Spinal cord (tissue), 10 donors: ENCODE results near the gene PPP1R3D. TPM values are rescaled to one million over a fixed set of nuclear protein-coding genes. Genes with fewer than 3 reads are reported as not detected.

Source experiments
- DNase-seq, 6 donors: peaks; one replicate each; pipeline versions ENCODE4 v3.0.0 to v3.0.0-alpha.2; 2013 to 2015; ENCODE audit warnings: low spot score in 6 of 6, low read depth in 4 of 6
- H3K27ac ChIP-seq: one replicate; pipeline ENCODE4 v1.5.1; 2013; ENCODE audit warnings: low read depth, low read length, control low read depth
- H3K27me3 ChIP-seq: one replicate; pipeline ENCODE4 v1.6.1; 2013; ENCODE audit warnings: low read length; ENCODE audit not compliant: control insufficient read depth, insufficient read depth
- H3K36me3 ChIP-seq: one replicate; pipeline ENCODE4 v1.6.1; 2013; ENCODE audit warnings: low read length; ENCODE audit not compliant: control insufficient read depth, insufficient read depth
- H3K4me1 ChIP-seq: one replicate; pipeline ENCODE4 v1.6.1; 2013; ENCODE audit warnings: low read length; ENCODE audit not compliant: control insufficient read depth, insufficient read depth
- H3K4me3 ChIP-seq: one replicate; pipeline ENCODE4 v1.5.1; 2013; ENCODE audit warnings: low read depth, low read length, control low read depth
- H3K9me3 ChIP-seq: one replicate; pipeline ENCODE4 v1.6.1; 2013; ENCODE audit warnings: low read length; ENCODE audit not compliant: control insufficient read depth, insufficient read depth
- WGBS: methylation state at CpG from one replicate; pipeline ENCODE4 v1.1.5; 2013; ENCODE audit warnings: missing lambda C conversion rate; ENCODE audit not compliant: insufficient coverage; 5-methylcytosine and 5-hydroxymethylcytosine counted together
- polyA plus RNA-seq, 2 donors: library from polyadenylated mRNA; unstranded; fragments of 120-200 nt; gene quantifications; one replicate each; pipeline ENCODE4 v1.2.1, GENCODE V29; 2013; ENCODE audit not compliant: insufficient read length in 2 of 2
- total RNA-seq, 2 donors: library from RNA; depleted of rRNA in 1 of 2; stranded (reverse); fragments of 120-200 nt in 1 of 2; fragments of >200 nt in 1 of 2; gene quantifications; one replicate each; pipeline versions ENCODE4 v1.2.3 to v1.2.4, GENCODE V29; 2013 to 2014
- donor health status: healthy.

Gene PPP1R3D
- total and polyA plus RNA-seq, 4 donors, result 5.3 to 12.6 (median 10.6) TPM

DNA sequence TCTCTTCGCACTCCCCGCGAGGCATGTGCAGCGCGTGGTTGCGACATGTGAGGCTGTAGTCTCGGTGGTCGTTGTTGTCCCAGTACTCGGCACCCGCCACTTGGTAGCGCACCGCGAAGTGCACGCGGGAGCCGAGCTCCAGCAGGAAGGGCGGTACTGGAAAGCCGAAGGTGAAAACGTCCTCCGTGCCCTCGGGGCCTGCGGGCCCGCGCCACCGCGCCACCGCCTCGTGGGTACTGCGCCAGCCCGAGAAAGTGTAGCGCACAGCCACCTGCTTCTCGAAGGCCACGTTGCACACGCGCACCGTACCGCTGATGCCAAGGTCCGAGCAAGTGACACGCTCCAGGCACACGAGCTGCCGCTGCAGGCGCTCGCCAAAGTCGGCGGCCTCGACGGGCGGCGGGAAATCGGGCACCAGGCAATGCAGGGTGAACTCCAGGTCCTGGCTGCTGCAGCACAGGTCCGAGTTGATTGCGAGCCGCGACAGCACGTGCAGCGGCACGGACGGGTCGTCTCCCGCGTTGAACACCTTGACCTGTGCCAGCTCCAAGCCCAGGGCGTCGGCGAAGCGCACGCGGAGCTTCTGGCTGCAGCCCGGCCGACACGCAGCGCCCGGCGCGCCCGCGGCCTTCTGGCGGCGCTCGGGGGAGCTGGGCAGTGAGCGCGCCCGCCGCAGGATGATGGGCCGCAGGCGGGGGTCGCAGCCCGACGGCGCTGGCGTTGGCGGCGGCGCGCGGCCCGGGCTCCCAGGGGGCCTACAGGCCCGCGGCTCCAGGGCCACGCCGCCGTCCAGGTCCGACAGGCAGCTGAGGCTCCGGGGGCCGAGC, 840 bp downstream of the PPP1R3D start:
- peak in 1 of 6 donors; percentile 29 for DNase-seq
- H3K4me3 ChIP-seq, result peak overlapping the region; percentile 83

GRCh38 chr20:59938696-59939051, 1.4 kb downstream of the PPP1R3D start:
- H3K27ac ChIP-seq, result no peak overlapping the region

More for the DNA sequence above, 840 bp downstream of the PPP1R3D start:
- Histone ChIP-seq H3K36me3 (peaks cover 12% of the 10 kb centered on the region), H3K27me3 (no peaks in the 10 kb centered on the region), H3K4me1 (peaks cover 25% of the 10 kb centered on the region), H3K27ac (peak overlapping the region; percentile 96), H3K9me3 (no peaks in the 10 kb centered on the region)
- WGBS, result 40% methylated on average over 104 of the region's 104 CpGs

DNA sequence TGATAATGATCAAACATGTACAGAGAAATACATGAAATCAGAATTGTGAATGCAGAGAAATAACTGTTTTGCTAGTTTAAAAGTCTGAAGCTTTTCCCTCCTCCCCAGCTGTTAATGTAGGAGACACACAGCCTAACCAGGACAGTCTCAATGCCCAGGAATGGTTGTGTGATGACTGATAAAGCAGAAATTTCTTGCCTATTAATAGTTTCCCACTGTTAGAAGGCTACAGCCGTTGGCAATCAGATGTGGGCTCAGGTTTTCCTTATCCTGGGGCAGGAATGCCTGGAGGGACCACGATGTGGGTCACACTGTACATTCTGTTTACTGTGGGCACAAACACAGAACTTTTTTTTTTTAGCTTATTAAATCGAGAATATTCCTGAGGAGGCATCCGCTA, 1.9 kb downstream of the PPP1R3D start:
- no peak for DNase-seq
- no peaks in the 10 kb centered on the region for H3K27me3 ChIP-seq
- no peak overlapping the region for H3K4me3 ChIP-seq
- 57% methylated on average over 3 of the region's 4 CpGs for WGBS
- H3K36me3 ChIP-seq, result peaks cover 7% of the 10 kb centered on the region
- H3K9me3 ChIP-seq, result no peaks in the 10 kb centered on the region
- H3K27ac ChIP-seq, result no peak overlapping the region
- peaks cover 32% of the 10 kb centered on the region for H3K4me1 ChIP-seq

More at GRCh38 chr20:59938696-59939051, 1.4 kb downstream of the PPP1R3D start:
- WGBS, result 85% methylated on average over 6 of the region's 7 CpGs
- no peaks in the 10 kb centered on the region for H3K9me3 ChIP-seq
- peaks cover 7% of the 10 kb centered on the region for H3K36me3 ChIP-seq
- DNase-seq, result no peak
- H3K4me1 ChIP-seq, result peaks cover 28% of the 10 kb centered on the region
- no peaks in the 10 kb centered on the region for H3K27me3 ChIP-seq
- H3K4me3 ChIP-seq, result no peak overlapping the region

- peak in 1 of 6 donors; percentile 18 for DNase-seq
- Histone ChIP-seq H3K27ac (no peak overlapping the region), H3K4me3 (no peak overlapping the region), H3K27me3 (no peaks in the 10 kb centered on the region), H3K4me1 (peaks cover 34% of the 10 kb centered on the region), H3K36me3 (peaks cover 9% of the 10 kb centered on the region), H3K9me3 (no peaks in the 10 kb centered on the region)
- WGBS, result 71% methylated on average over 1 of the region's 3 CpGs
Observed at GRCh38 chr20:59937150-59937549, 3.0 kb downstream of the PPP1R3D start.

DNA sequence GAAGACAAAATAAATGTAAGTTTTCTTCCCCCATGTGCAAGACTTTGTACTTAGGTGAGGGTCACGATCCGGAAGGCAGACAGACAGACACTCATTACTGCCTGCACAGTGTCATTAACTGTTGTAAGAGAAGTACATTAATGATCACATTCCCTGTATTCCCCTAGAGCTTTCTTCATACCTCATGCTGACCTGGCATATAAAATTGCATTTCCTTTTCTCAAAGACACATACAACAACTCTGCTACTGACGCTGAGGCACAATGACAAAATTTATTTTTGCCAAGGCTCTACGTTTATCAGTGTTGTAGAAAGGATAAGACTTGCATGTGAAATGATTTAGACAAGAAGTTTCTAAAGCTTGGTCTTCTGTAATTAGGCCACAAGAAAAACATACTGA, 3.7 kb downstream of the PPP1R3D start:
- DNase-seq, result no peak
- Histone ChIP-seq H3K27me3 (no peaks in the 10 kb centered on the region), H3K9me3 (no peaks in the 10 kb centered on the region), H3K4me3 (no peak overlapping the region), H3K27ac (no peak overlapping the region), H3K36me3 (peaks cover 9% of the 10 kb centered on the region), H3K4me1 (peaks cover 34% of the 10 kb centered on the region)
- no CpG with 5 or more reads among the region's 4 CpGs for WGBS

DNA sequence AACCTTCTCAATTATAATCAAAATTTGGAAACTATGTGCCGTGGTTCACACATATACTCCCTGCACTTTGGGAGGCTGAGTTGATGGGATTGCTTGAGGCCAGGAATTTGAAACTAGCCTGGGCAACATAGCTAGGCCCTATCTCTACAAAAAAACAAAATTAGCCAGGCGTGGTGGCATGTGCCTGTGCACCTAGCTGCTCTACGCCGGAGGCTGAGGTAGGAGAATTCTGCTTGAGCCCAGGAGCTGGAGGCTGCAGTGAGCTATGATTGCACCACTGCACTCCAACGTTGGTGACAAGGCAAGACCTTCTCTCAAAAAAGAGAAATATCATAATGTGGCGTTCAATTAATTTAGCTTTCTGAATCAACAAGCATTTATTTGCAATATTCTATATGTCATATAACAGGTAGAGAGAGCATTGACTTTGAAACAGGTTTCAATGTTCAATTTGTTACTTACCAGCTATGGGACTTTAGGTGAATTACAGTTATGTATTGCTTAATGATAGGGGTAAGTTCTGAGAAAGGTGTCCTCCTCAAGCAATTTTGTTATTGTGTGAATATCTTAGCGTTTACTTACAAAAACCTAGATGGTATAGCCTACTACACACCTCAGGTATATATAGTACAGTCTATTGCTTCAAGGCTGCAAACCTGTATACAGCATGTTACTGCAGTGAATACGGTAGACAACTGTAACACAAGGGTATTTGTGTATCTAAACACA, 4.5 kb downstream of the PPP1R3D start:
- Histone ChIP-seq H3K36me3 (peaks cover 9% of the 10 kb centered on the region), H3K27me3 (no peaks in the 10 kb centered on the region), H3K4me1 (peaks cover 34% of the 10 kb centered on the region), H3K27ac (no peak overlapping the region), H3K4me3 (no peak overlapping the region), H3K9me3 (no peaks in the 10 kb centered on the region)
- WGBS, result 100% methylated on average over 3 of the region's 8 CpGs
- no peak for DNase-seq

- DNase-seq, result peak in 3 of 6 donors; percentile 55 to 85 (median 77)
- peak overlapping the region; percentile 71 for H3K4me3 ChIP-seq
- H3K4me1 ChIP-seq, result peaks cover 22% of the 10 kb centered on the region
- no peaks in the 10 kb centered on the region for H3K9me3 ChIP-seq
- no peak overlapping the region for H3K27ac ChIP-seq
- under 1% methylated on average over 55 of the region's 59 CpGs for WGBS
- no peaks in the 10 kb centered on the region for H3K27me3 ChIP-seq
- peaks cover 5% of the 10 kb centered on the region for H3K36me3 ChIP-seq
Observed at GRCh38 chr20:59933849-59934585, 6.1 kb downstream of the PPP1R3D start.

DNA sequence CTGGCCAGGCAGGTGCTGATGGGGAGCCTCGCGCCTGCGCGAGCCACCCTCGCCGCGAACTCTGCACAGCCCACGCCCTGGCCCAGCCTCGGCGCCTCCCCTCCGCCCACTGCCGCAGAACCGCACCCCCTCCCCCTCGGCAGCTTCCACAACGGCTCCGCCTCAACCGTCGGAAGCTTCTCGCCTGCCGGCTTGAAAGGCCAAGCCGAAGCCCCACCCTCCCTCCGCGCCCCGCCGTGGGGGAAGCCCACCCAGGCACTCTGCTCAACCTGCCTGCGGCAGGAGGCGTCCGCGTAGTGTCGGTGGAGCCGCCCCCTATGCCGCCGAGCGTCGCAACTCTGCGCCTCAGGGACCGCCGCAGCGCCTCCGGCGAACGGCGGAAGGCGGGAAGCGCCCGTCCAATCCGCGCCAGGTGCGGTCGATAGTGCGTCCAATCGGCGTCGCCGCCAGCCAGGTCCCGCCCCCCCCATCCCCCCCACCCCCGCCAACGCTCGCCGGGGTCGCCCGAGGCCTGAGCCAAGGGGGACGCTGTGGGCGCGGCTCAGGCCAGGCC, 6.7 kb downstream of the PPP1R3D start, which contains the start of gene SYCP2:
TSS of gene SYCP2 (minus strand) at position 342 of the 553 bp plus-strand sequence. CDS start 11,224 bp downstream, outside the sequence.
- peak within 1 kb of the TSS; percentile 71 for H3K4me3 ChIP-seq
- 27% methylated on average over 46 of the region's 65 CpGs for WGBS
- DNase-seq, result peak in 1 of 6 donors; percentile 73
- H3K27ac ChIP-seq, result no peak within 1 kb of the TSS
- no peaks in the 10 kb centered on the region for H3K27me3 ChIP-seq
- peaks cover 16% of the 10 kb centered on the region for H3K4me1 ChIP-seq
- H3K36me3 ChIP-seq, result peaks cover 2% of the 10 kb centered on the region
- H3K9me3 ChIP-seq, result no peaks in the 10 kb centered on the region

DNA sequence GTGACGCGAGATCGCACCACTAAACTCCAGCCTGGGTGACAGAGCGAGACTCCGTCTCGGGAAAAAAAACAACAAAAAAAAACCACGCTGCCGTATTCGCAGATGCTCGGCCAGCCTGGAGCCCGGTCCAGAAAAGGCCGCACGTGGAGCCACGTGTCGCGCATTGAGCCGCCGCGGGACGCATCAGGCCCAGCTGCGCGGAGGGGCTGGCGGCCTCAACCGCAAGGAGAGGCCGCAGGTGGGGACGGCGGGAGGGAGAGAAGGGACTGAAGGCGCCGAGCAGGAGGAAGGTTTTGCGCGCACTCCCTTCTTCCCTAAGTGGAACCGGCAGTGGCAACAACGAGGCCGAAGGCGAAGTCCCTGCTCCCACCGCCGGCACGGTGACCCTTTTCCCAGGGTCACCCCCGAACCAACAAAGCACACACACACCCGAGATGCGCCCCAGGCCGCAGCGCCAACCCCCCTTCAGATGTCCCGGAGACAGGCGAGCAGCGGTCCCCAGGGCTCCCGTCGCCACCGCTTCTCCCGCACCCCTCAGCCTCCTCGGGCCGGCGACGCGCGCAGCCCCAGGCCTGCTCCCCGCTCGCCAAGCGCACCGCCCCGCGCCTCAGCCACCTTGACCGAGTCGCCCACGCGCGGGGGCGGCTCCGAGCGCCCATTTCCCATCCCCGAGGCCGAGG, 7.3 kb downstream of the PPP1R3D start:
- H3K27me3 ChIP-seq, result no peaks in the 10 kb centered on the region
- no peak overlapping the region for H3K27ac ChIP-seq
- H3K36me3 ChIP-seq, result peaks cover 2% of the 10 kb centered on the region
- peaks cover 14% of the 10 kb centered on the region for H3K4me1 ChIP-seq
- H3K9me3 ChIP-seq, result no peaks in the 10 kb centered on the region
- no peak for DNase-seq
- H3K4me3 ChIP-seq, result no peak overlapping the region
- 82% methylated on average over 67 of the region's 72 CpGs for WGBS
